Gastroesophageal sphincter (tissue), 4 donors: ENCODE data around the gene LASP1. TPM values are rescaled to one million over a fixed set of nuclear protein-coding genes. Genes with fewer than 3 reads are reported as not detected.
"Not testable (repeated sequence)": the region's sequence is repeated elsewhere in the genome, so short reads cannot be mapped to it uniquely, and the experiment has no call there.

Experiments
- ATAC-seq: fragments of 150-250 bp; one replicate; pipeline ENCODE4 v1.9.1; 2016; ENCODE audit warnings: mild to moderate bottlenecking, moderate library complexity
- H3K27ac ChIP-seq, 4 donors: fragments of 200-600 bp; sonication (generic) in 3 of 4; 1 replicate in 3 of 4; 2 replicates in 1 of 4; pipeline ENCODE4 v1.5.1; 2016 to 2019
- H3K27me3 ChIP-seq: fragments of 200-600 bp; sonication (generic); one replicate; pipeline ENCODE4 v1.5.1; 2019
- H3K36me3 ChIP-seq, 2 donors: fragments of 200-600 bp; sonication (generic); one replicate each; pipeline ENCODE4 v1.5.1; 2019; ENCODE audit warnings: control low read depth in 1 of 2
- H3K4me1 ChIP-seq, 3 donors: fragments of 200-600 bp; sonication (generic); 1 replicate in 2 of 3; 2 replicates in 1 of 3; pipeline ENCODE4 v1.5.1; 2016 to 2019; ENCODE audit warnings: control low read depth in 2 of 3
- H3K4me3 ChIP-seq, 2 donors: fragments of 200-600 bp; sonication (generic); one replicate each; pipeline ENCODE4 v1.5.1; 2019; ENCODE audit warnings: mild to moderate bottlenecking in 1 of 2, moderate library complexity in 1 of 2
- H3K9me3 ChIP-seq, 3 donors: fragments of 200-600 bp; sonication (generic); one replicate each; pipeline ENCODE4 v1.5.1; 2017 to 2019; ENCODE audit warnings: control low read depth in 2 of 3
- EP300 ChIP-seq: sonication (generic); formaldehyde crosslinking; IDR thresholded peaks from one replicate; pipeline ENCODE4 v1.6.1; 2017; ENCODE audit warnings: antibody characterized with exemption, mild to moderate bottlenecking
- POLR2A ChIP-seq, 2 donors: fragments of 450-650 bp; IDR thresholded peaks; one replicate each; pipeline ENCODE4 v1.6.1; 2017; ENCODE audit warnings: antibody characterized with exemption in 2 of 2, mild to moderate bottlenecking in 2 of 2, moderate library complexity in 1 of 2
- POLR2AphosphoS5 ChIP-seq: sonication (generic); formaldehyde crosslinking; IDR thresholded peaks from one replicate; pipeline ENCODE4 v1.6.1; 2017; ENCODE audit warnings: antibody characterized with exemption
- WGBS, 2 donors: methylation state at CpG; one replicate each; pipeline ENCODE4 v1.1.5; 2018; ENCODE audit warnings: low coverage in 1 of 2; 5-methylcytosine and 5-hydroxymethylcytosine counted together
- total RNA-seq, 4 donors: library from RNA; depleted of rRNA; stranded (reverse); fragments of >200 nt; gene quantifications; one replicate each; pipeline ENCODE4 v1.1.0, GENCODE V29; 2016
- TF ChIP-seq, protein P1 (sequence below), 4 experiments: fragments of 200-600 bp in 2 of 4; fragments of 450-650 bp in 2 of 4; sonication (generic) in 1 of 4; IDR thresholded peaks; one replicate each; pipeline ENCODE4 v1.5.1; 2017 to 2019; ENCODE audit warnings: antibody characterized with exemption in 4 of 4, mild to moderate bottlenecking in 2 of 4, moderate library complexity in 2 of 4

LASP1 gene
- total RNA-seq, 4 donors from 2014 or later = 33.5 to 88.9 (median 73.6) TPM

DNA sequence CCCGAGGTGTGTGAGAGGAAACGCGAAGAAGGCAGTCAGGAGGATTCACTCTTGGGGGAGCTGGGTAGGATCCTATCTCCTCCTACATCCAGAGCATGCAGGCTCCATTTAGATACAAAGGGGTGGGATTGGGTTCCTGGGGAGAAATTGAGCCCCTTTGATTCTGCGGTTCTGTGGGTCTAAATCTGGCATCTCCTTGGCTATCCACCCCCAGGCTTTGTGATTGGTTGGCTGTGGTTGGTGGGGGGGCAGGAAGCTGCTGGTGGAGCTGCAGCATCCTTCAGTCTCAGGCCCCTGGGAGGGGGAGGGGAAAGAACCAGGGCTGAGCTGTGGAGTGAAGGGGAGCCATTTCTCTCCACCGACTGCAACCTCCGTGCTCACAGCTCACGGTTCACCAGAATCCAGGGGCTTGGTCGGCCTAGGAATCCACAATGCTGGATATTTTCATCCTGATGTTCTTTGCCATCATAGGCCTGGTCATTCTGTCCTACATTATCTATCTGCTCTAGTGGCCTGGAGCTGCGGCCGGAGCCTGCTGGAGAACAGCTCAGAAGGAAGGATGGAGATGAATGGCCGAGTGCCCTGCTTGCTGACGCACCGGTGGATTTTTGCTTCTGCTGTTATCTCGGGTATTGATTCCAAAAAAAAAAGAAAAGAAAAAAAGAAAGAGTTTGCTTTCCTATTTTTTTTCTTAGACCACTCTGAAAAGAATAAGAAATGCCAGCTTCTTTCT lies 55.6 kb downstream of the LASP1 start, which contains the start of gene LASP1NB:
Gene LASP1NB (plus strand): TSS at position 352 of the 733 bp plus-strand sequence.
- Histone ChIP-seq H3K9me3 (no peaks in the 10 kb centered on the region), H3K36me3 (peaks cover 0 to under 1% of the 10 kb centered on the region in 2 donors), H3K27me3 (no peaks in the 10 kb centered on the region), H3K4me1 (peaks cover 5 to 60% (median 31%) of the 10 kb centered on the region in 3 donors), H3K4me3 (peak within 1 kb of the TSS in 1 of 2 donors; percentile 11), H3K27ac (peak within 1 kb of the TSS; percentile 23 to 65 (median 55))
- 40% methylated on average over 7 of the region's 14 CpGs; no CpG with 5 or more reads in 1 of the 2 donors for WGBS, 2 donors
- ATAC-seq = no peak
- TF ChIP-seq POLR2AphosphoS5 (no peak), EP300 (no peak), POLR2A (IDR thresholded peaks at IDR 0.05) (no peak)
- TF ChIP-seq, protein P1, sequence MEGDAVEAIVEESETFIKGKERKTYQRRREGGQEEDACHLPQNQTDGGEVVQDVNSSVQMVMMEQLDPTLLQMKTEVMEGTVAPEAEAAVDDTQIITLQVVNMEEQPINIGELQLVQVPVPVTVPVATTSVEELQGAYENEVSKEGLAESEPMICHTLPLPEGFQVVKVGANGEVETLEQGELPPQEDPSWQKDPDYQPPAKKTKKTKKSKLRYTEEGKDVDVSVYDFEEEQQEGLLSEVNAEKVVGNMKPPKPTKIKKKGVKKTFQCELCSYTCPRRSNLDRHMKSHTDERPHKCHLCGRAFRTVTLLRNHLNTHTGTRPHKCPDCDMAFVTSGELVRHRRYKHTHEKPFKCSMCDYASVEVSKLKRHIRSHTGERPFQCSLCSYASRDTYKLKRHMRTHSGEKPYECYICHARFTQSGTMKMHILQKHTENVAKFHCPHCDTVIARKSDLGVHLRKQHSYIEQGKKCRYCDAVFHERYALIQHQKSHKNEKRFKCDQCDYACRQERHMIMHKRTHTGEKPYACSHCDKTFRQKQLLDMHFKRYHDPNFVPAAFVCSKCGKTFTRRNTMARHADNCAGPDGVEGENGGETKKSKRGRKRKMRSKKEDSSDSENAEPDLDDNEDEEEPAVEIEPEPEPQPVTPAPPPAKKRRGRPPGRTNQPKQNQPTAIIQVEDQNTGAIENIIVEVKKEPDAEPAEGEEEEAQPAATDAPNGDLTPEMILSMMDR (IDR thresholded peaks at IDR 0.05) = no peak

DNA sequence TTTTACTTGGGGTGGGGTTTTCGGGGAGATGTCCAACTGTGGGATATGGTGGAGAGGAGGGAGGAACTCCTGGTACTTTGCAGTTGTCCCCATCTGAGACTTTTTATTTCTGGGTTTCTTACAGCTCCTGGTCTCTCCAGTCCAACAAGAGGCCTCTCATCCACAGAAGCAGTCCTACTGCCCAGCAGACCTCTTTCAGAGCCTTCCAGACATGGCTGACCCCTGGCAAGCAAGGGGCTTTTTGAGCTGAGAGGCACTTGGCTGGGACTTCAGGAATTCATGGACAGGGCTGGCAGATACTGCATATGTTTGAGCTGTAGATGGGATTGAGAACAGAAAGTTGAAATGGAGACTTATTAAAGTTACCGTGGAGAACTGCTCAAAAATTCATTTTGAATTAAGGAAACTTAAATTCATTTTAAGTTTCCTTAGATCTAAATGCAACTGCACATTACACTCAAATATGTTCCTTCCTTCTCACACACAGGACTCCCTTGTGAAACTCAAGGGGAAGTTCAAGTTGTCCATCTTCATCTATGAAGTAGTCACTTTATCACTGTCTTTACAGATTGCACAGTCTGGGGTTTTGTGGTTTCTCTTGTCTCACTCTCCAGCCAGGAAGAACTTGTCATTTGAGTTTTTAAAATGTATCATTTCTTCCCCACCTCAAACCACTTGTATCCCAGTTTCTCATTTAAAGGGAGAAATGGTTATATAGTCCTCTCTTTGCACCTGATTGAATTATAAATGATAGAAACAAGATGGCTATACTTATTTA lies 56.6 kb downstream of the LASP1 start:
- Histone ChIP-seq H3K27me3 (no peaks in the 10 kb centered on the region), H3K36me3 (no peaks in the 10 kb centered on the region), H3K4me3 (no peak overlapping the region), H3K4me1 (peaks cover 5 to 50% (median 23%) of the 10 kb centered on the region in 3 donors), H3K9me3 (no peaks in the 10 kb centered on the region), H3K27ac (peak overlapping the region; percentile 23 to 65 (median 42))
- TF ChIP-seq EP300 = no peak
- TF ChIP-seq, protein P1 (IDR thresholded peaks at IDR 0.05) = no peak
- TF ChIP-seq POLR2A (IDR thresholded peaks at IDR 0.05) = no peak
- no peak for TF ChIP-seq POLR2AphosphoS5
- WGBS, 2 donors = 37 to 45% methylated on average over 2 of the region's 2 CpGs
- ATAC-seq = no peak

DNA sequence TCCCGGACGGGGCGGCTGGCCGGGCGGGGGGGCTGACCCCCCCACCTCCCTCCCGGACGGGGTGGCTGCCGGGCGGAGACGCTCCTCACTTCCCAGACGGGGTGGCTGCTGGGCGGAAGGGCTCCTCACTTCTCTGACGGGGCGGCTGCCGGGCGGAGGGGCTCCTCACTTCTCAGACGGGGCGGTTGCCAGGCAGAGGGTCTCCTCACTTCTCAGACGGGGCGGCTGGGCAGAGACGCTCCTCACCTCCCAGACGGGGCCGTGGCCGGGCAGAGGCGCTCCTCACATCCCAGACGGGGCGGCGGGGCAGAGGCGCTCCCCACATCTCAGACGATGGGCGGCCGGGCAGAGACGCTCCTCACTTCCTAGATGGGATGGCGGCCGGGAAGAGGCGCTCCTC lies 60.9 kb downstream of the LASP1 start:
- not testable (repeated sequence) for H3K27ac ChIP-seq, H3K36me3 ChIP-seq, H3K27me3 ChIP-seq, H3K9me3 ChIP-seq, ATAC-seq, H3K4me3 ChIP-seq
- peaks cover 0 to 14% (median 0%) of the 10 kb centered on the region in 3 donors for H3K4me1 ChIP-seq
- no CpG with 5 or more reads among the region's 36 CpGs for WGBS, 2 donors

DNA sequence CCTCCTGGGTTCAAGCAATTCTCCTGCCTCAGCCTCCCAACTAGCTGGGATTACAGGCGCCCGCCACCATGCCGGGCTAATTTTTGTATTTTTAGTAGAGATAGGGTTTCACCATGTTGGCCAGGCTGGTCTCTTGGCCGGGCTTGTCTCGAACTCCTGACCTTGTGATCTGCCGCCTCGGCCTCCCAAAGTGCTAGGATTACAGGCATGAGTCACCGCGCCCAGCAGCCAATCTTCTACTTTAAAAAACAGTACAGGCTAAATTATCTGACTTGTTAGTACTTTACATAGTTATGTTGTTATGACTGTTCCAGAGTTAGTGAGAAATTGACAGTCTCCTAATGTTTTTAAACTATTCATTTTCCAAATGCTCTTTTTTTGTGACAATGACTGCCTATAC lies 64.1 kb downstream of the LASP1 start:
- H3K4me1 ChIP-seq, H3K36me3 ChIP-seq, H3K27me3 ChIP-seq, H3K27ac ChIP-seq, ATAC-seq, H3K9me3 ChIP-seq, H3K4me3 ChIP-seq: not testable (repeated sequence)
- WGBS, 2 donors = 60 to 73% methylated on average over 4 to 9 of the region's 9 CpGs

DNA sequence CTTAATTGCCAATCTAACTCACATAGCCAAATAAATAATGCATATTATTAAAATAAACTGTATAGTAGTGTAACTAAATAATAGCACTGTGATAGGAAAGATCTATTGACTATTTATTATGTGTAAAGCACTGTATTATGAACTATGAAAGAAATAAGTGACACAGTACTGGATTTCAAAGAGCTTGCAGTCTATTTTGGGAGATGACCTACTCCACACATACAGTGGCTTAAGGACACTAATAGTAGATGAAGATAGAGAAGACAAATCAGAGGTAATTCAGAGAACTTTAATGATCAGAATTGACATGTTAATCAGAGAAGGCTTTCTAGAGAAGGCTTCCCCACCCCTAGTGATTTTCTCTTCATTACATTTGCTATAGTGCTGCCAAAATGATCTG lies 70.1 kb downstream of the LASP1 start:
- Histone ChIP-seq H3K4me3 (no peak overlapping the region), H3K4me1 (peaks cover 0 to 17% (median 0%) of the 10 kb centered on the region in 3 donors)
- ATAC-seq = no peak

More for the DNA sequence above, 70.1 kb downstream of the LASP1 start:
- Histone ChIP-seq H3K9me3 (no peaks in the 10 kb centered on the region), H3K27me3 (no peaks in the 10 kb centered on the region), H3K27ac (no peak overlapping the region), H3K36me3 (no peaks in the 10 kb centered on the region)
- no peak for TF ChIP-seq POLR2AphosphoS5
- TF ChIP-seq, protein P1 (IDR thresholded peaks at IDR 0.05) = no peak
- no peak for TF ChIP-seq EP300
- no peak for TF ChIP-seq POLR2A (IDR thresholded peaks at IDR 0.05)
